EL (cell line): ENCODE measurements around the gene SETBP1.

Source experiments
- DNase-seq: peaks from one replicate; pipeline ENCODE4 v3.0.0-alpha.2; 2016

SETBP1 gene

GRCh38 chr18:44819944-44820510, 139.3 kb downstream of the SETBP1 start:
- DNase-seq, result no peak

GRCh38 chr18:44821924-44822323, 141.2 kb downstream of the SETBP1 start:
- no peak for DNase-seq

- DNase-seq, result no peak
Observed at GRCh38 chr18:44823286-44823685, 142.6 kb downstream of the SETBP1 start.

- peak; percentile 21 for DNase-seq
Observed at GRCh38 chr18:44823782-44824181, 143.1 kb downstream of the SETBP1 start.

- DNase-seq, result no peak
Observed at GRCh38 chr18:44824884-44825283, 144.2 kb downstream of the SETBP1 start.

- peak; percentile 89 for DNase-seq
Observed at GRCh38 chr18:44826418-44827259, 146.0 kb downstream of the SETBP1 start.

- DNase-seq, result no peak
Observed at GRCh38 chr18:44828080-44828479, 147.4 kb downstream of the SETBP1 start.

GRCh38 chr18:44830581-44830980, 149.9 kb downstream of the SETBP1 start:
- DNase-seq, result no peak

GRCh38 chr18:44833786-44834185, 153.1 kb downstream of the SETBP1 start:
- DNase-seq, result no peak

- DNase-seq, result no peak
Observed at GRCh38 chr18:44834867-44835469, 154.3 kb downstream of the SETBP1 start.

GRCh38 chr18:44835703-44836102, 155.0 kb downstream of the SETBP1 start:
- no peak for DNase-seq

GRCh38 chr18:44836263-44836662, 155.6 kb downstream of the SETBP1 start:
- no peak for DNase-seq

GRCh38 chr18:44837482-44838180, 156.9 kb downstream of the SETBP1 start:
- DNase-seq, result no peak

- peak; percentile 68 for DNase-seq
Observed at GRCh38 chr18:44838971-44839666, 158.4 kb downstream of the SETBP1 start.

GRCh38 chr18:44840058-44840790, 159.5 kb downstream of the SETBP1 start:
- no peak for DNase-seq

- DNase-seq, result peak; percentile 4
Observed at GRCh38 chr18:44841221-44841620, 160.5 kb downstream of the SETBP1 start.

- no peak for DNase-seq
Observed at GRCh38 chr18:44841752-44842587, 161.3 kb downstream of the SETBP1 start.

- no peak for DNase-seq
Observed at GRCh38 chr18:44842588-44843412, 162.1 kb downstream of the SETBP1 start.

GRCh38 chr18:44844486-44844885, 163.8 kb downstream of the SETBP1 start:
- DNase-seq, result no peak

- DNase-seq, result no peak
Observed at GRCh38 chr18:44846450-44846849, 165.8 kb downstream of the SETBP1 start.
